ENCODE data around the gene COL19A1.

Gene COL19A1

GRCh38 chr6:70131528-70131927, 265.2 kb downstream of the COL19A1 start:
- DNase-seq (ENCODE audit: low spot score) = peak; percentile 56
- TF ChIP-seq CTCF (IDR thresholded peaks at IDR 0.05; ENCODE audit: extremely low read depth, missing control alignments) = no peak

GRCh38 chr6:70133246-70133645, 266.9 kb downstream of the COL19A1 start:
- DNase-seq (ENCODE audit: low spot score) = no peak
- TF ChIP-seq CTCF (IDR thresholded peaks at IDR 0.05; ENCODE audit: extremely low read depth, missing control alignments) = no peak

- no peak for TF ChIP-seq CTCF (IDR thresholded peaks at IDR 0.05; ENCODE audit: extremely low read depth, missing control alignments)
- DNase-seq (ENCODE audit: low spot score) = no peak
Measured at GRCh38 chr6:70134542-70134941, 268.2 kb downstream of the COL19A1 start.

GRCh38 chr6:70135219-70136160, 269.1 kb downstream of the COL19A1 start:
- TF ChIP-seq CTCF (IDR thresholded peaks at IDR 0.05; ENCODE audit: extremely low read depth, missing control alignments) = no peak
- DNase-seq (ENCODE audit: low spot score) = no peak

DNA sequence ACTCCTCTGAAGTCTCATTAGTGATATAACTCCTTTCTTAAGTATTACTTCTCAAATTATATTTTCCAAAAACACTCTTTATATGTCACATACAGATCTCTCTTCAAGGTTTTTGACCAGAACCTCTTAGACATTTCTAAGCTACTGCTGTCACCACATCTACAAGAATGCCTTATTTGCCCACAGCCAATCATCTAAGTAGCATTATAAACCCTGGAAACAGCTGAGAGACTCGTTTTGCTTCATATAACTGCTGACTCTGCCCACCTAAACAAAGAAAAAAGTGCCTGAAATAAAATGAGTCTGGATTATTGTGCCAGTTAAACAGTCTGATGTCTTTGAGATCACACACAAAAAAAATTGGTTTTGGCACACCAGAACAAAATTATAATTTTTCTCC, 270.6 kb downstream of the COL19A1 start:
- TF ChIP-seq CTCF (IDR thresholded peaks at IDR 0.05; ENCODE audit: extremely low read depth, missing control alignments) = no peak
- DNase-seq (ENCODE audit: low spot score) = no peak

DNA sequence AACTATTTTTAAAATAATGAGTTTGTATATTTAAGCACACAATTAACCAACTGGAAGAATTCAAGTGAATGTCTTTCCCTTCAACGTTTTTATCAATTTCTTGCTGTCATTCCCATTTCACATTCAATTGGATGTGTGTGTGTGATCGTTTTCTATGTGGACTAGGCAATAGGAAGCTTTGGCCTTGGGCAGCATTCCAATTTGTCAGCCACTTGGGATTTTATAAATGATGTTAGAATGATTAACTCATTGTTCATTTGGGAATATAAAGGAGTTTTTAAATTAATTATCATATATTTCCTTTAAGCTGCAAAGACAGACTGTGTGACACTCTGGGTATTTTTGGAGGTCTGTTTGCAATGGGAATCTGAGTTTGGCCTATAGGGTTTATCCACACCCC, 274.1 kb downstream of the COL19A1 start:
- DNase-seq (ENCODE audit: low spot score) = no peak
- TF ChIP-seq CTCF (IDR thresholded peaks at IDR 0.05; ENCODE audit: extremely low read depth, missing control alignments) = no peak

DNA sequence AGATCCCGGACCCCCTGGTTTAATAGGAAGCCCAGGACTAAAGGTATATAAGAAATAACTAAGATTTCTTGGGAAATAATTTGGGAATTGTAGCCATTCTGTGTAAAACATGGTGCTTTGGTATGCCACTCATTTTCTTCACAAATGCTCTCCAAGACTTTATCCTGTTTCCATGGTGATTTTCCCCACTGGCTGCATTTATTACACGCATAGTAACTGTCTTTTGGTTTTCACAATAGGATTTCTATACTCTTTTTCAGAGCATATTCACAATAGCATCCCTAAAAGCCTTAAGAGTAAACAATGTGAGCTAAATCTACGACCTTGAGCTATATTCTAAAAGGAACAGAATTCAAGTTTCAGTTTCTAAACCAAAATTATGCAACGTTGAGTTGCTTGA, 275.7 kb downstream of the COL19A1 start:
- no peak for DNase-seq (ENCODE audit: low spot score)
- no peak for TF ChIP-seq CTCF (IDR thresholded peaks at IDR 0.05; ENCODE audit: extremely low read depth, missing control alignments)
